GM21576 (cell line): Measurements from ENCODE around the gene TMEM106B.
A peak's percentile ranks its signal among the peaks of the same experiment; 100 is the strongest.

ENCODE experiments used
- ATAC-seq: cut with Tn5 transposase; IDR thresholded peaks from one replicate; pipeline ENCODE4 v1.9.1; 2021; ENCODE audit warnings: mild to moderate bottlenecking, moderate library complexity; ENCODE audit not compliant: unreplicated experiment

Gene TMEM106B

DNA sequence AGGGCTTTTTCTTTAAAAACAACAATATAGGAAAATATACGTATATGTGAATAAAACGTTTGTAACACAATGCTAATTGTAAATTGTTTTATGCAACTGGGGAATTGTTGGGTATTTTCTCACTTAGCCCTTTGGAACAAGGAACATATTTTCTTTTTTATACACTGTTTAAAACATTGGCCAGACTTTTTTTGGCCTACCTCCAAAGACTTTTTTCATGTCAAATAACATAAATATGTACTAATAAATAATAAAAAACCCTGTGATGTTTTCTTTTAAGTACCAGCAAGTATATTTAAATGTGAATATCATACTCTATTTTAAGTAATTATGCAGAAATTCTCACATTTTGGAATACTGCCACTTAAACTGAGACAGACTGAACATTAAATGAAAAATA, 15.7 kb downstream of the TMEM106B start:
- ATAC-seq: no peak

DNA sequence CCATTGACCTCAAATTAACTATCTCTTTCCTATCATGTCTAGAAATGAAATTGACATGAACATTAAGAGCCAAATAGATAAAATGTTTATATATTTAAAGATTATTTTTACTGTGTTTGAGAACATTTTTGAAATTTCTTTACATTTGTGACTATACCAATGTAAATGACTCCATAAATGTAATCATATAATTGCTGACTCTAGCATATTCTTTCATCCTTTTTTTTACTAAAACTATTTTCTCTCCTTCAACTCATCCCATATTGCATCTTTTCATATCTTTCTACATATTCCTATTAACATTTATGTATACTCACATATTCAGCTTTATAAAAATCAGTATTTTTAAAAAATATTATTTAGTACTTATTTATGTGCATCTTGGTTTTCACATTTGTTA, 16.9 kb downstream of the TMEM106B start:
- ATAC-seq: no peak

DNA sequence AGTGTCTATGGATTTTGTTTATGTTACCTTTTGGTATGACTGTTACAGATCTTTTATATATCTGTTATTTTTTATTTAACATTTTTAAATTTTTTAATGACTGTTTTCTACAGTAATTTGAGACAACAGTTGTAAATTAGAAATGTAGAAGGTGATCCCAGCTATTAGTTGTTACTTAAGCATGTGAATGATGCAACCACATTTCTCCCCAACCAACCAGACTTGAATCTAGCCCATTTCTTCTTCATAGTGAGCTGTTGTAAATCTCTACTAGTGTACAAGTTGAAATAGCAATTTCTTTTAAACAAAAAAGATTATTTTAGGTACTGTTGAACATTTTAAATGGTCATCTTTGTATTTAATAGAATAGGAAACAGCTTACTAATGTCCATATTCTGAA, 18.0 kb downstream of the TMEM106B start:
- ATAC-seq: no peak

DNA sequence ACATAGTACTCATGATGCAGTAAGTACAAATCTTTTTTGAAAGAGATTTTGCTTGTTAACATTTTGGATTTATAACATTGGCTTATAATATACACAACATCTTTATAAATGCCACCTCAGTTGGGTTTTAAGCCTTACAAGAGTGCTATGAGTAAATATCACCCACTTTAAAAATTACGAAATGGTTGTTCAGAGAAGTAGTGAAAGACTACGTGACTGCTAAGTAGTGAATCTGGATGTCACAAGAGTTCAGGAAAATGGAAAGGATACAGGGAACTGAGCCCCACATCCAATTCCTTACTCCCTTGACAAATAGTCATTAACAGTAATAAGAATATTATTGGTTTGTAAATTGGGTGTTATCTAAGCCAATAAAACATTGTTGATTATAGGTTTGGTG, 20.0 kb downstream of the TMEM106B start:
- no peak for ATAC-seq

DNA sequence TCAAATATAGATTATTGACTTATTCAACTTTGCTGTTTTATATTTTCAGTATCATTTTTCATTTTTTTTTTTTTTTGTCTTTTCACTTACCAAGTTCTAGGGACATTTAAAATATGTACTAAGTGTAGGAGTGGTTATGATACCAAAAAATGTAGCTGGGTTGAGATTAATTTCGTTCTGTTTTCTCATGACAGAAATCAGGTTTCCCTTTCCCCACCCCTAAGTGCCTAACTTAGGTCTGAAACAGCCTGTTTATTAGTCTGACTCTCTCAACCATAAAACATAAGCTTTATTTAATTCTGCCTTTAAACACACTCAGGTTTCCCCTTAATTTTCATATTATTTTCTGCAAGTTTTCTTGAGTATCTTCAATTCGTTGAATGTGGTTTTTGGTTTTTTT, 22.1 kb downstream of the TMEM106B start:
- peak; percentile 65 for ATAC-seq

DNA sequence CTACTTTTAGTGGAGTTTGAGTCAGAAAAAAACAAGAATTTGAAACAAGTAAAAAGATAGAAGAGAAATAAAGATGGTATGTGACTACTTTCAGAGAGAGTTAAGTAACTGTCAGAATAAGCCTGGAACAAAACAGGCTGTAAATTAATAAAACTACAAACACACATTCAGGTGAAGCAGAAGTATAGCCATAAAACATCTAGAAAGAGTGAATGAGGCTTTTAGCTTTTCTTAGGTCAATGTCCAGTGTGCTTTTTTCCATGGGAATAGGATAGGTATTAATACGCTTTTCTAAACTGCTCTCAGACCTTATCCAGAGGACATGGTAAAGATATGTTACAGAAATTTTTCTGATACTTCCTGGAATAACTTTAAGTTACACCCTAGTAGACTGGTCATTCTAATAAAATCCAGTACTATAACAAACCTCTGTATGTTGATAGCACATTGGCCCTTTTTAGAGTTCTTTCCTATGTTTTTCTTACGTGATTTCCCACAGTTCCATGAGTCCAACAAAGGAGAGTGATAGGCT, 23.3 kb downstream of the TMEM106B start:
- ATAC-seq: no peak

DNA sequence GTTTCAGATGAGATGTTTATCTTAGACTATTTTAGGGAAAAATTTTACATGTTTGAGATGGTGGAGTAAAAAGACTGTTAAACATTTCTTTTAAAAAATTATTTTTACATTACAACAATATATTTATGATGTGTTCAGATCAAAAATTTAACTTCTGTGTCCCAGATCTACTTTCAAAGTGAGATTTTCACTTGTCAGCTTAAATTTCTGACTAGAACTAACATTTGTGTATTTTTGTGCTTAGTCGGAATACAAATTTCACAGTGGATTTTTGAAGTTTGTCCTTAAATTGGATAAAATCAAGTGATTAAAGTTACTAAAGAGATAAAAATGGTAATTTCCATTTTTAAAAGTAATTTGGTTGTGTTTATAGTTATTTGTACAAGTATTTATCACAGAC, 24.9 kb downstream of the TMEM106B start:
- ATAC-seq: no peak

DNA sequence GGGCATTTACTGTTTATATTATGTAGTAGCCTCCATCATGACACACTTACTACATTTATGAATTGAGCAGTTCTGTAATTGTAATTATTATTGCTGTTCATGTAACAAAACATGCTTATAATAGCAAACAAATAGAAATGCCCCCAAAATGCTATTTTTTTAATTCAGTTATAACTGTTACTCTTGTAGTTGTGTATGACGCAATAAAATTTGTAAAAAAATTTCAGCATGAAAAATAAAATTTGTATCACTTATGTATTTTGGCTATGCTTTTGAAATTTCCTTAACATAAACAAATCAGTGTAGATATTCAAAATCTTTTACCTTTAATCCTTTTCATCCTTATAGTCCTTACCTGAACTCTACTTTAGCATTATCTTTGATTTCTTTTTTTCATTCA, 25.9 kb downstream of the TMEM106B start:
- no peak for ATAC-seq

DNA sequence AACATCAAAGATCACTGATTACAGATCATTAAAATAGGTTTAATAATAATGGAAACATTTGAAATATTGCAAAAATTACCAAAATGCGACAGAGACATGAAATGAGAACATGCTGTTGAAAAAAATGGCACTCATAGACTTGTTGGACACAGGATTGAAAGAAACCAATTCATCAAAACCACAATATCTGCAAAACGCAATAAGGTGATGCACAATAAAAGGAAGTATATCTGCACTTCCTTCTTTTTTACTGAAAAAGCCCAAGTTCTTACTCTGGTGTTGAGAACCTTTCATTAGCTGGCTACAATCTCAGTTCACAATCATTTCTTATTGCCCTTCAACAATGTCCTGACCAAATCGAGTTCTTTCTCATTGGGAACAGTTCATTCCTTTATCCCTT, 28.7 kb downstream of the TMEM106B start:
- no peak for ATAC-seq

DNA sequence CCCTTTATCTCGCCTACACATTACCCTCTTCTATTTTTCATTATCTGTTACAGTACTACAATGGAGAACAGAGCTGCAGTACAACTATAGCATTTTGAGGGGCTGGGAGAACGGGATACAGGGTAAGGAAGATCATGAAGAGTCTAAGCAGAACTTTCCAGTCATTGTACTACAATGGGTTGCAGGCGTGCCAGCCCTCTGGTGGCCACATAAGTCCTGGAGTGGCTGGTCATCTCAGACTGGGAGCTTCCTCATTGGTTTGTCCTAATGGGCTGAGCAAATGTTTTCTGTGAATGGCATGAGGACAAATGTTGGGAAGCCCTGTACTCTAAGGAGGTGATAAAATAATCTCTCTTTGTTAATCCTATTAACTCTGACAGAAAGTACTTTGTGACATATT, 33.0 kb downstream of the TMEM106B start:
- peak; percentile 52 for ATAC-seq

DNA sequence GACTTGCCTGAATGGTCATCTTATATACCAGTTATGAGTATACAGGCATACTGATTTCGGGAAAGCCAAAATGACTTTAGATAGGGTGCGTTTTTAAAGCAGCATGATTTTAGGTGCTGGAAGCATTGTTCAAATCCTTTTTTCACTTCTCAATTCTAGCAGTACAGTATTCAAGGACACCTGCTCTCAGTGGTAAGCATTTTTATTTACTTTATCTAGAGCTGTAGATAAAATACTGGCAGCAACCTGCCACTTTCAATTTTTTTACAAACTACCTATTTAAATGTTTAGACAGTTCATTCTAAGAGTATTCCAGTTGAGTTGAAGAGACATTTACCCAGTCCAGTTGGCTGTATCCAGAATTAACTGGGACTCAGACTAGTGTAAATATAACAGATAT, 33.6 kb downstream of the TMEM106B start:
- ATAC-seq: no peak

DNA sequence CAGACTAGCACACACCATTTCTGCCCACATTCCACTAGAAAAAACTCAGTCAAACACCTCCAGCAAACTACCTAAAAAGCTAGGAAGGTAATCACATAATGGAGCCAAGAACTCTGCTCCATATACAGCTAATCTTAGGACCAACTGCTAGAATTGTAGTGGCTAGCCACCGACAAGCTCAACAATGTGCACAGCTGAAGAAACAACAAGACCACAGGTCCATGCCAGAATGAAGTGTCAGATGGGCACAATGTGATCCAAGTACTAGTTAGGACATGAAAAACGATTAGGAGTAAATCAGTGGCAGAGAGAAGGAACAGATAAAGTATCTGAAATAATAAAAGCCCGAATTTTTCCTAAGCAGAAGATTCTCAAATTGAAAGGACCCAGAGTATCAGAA, 38.6 kb downstream of the TMEM106B start:
- no peak for ATAC-seq

DNA sequence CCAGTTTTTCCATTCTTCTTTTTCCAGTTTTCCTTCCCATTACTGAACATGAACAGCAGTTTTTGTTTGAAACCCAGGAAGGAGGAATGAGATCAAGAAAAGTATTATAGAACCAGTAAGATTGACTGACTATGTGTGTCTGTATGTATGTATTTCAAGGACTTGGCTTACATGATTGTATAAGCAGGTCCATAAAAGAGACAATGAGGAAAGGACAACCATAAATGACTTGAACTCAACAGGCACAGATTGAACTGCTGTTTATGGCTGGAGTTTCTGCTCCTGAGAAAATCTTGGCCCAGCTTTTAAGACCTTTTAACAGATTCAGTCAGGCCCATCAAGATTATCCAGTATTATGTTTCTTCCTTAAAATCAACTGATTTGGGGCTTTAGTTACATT, 39.1 kb downstream of the TMEM106B start:
- ATAC-seq: no peak

DNA sequence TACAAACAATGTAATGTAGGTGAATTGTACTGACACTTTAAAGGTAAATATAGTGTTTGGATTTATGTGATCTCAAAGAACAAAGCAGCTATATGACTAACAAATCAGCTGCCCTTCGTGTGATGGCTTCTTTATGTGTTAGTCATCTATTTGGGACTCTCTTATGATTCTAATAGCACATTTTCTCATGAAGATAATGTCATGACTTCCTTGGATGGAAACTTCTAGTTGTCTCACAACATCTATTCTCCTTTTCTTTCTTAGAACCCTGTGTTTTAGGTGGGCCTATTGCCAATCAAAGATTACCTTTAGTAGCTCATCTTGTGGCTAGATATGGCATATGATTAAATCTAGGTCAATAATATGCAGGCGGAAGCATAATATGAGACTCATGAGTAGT, 45.0 kb downstream of the TMEM106B start:
- no peak for ATAC-seq

DNA sequence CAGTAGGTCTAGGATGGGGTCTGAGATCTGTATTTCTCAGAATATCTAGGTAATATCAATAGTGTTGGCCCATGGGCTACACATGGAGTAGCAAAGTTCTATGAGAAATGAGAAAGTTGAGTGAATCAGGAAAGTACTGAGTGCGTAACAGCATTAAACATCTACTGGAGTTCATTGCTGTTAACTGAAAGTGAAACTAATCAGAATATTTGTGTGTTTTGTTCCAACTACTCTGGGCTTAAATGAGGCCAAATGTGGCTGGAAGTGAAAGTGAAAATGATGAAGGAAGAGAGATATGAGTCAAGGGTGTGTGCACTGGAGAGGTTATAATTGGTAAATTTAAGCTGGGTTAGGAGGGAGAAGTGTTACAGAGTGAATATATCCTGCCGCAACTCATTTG, 46.5 kb downstream of the TMEM106B start:
- ATAC-seq: peak; percentile 100

DNA sequence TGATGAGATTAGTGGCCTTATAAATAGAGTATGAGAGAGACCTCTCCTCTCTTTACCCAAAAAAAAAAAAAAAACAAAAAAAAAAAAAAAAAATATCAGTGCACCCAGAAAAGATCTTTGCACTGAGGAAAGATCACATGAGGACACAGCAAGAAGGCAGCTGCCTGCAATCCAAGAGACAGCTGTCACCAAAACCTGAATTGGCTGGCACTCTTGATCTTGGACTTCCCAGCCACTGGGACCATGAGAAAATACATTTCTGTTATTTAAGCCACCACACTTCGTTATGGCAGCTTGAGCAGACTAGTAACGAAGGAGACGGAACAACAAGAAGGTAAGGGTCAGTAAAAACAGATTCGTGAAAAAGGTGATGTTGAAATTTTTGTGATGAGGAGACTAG, 47.0 kb downstream of the TMEM106B start:
- no peak for ATAC-seq

DNA sequence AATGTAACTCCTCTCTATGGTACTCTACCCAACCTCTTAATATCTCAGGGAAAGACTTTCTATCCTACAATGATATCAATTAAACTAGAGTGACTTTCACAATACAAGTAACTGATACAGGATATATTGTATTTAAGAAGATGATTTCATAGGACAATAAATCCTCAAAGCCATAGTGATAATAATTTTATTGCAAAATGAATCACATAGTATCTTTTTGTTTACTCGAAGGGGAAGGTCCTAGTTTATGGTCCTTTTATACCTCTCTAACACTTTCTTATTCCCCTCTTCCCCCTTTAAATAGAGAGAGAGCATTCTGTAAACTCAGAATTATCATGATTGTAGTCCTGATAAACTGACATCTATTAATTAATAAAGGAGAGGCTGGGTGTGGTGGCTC, 56.4 kb downstream of the TMEM106B start:
- ATAC-seq: no peak

DNA sequence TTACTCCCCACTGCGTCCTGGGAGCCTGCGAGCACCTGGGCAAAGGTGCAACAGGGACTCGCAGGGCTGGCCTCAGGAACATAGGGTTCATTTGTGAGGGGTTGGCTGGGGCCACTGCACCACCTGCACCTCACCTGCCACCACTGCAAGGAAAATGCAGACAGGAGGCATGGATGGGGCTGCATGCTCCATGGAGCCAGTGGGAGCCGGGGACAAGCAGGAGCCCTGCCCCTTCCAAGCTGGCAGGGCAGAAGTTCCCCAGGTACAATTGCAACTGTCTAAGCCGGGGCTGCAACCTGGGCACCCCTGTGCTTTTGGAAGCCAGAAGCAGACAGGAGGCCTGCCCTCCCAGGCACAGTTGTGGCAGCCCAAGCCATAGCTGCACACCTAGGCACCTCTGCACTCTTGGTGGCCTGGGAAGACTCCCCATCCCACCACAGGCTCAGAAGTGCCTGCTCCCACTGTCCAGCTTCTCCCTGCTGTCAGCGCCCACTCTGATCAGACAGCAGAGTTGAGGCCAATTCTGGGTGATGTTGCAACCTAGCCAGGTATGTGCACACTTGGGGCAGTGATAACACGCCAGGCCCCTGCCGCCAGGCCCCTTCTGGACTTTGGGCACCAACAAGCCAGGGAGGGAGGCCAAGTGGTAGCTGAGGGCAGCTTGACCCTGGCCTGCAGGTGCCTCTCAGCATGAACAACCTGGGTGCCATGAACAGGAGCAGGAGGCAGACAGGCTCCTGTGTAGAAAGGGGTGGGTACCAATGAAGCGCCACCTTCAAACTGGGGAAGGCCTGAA, 58.2 kb downstream of the TMEM106B start:
- ATAC-seq: no peak

DNA sequence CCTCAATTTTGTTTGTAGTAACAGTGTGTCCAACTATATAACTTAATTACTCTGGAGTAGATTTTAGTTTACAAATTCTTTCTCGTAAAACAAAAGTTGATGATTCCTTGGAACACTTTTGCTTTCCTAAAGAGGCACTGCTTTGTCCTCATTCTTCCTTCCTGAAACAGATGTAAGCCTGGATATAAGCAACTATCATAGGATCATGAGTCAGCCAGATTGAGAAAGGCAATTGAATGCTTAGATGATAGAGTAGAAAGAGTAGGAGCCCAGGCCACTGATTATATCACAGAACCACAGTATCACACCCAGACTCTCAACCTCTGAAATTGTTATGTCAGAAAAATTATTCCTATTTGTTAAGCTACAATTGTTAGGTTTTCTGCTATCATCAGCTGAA, 69.9 kb downstream of the TMEM106B start:
- no peak for ATAC-seq

DNA sequence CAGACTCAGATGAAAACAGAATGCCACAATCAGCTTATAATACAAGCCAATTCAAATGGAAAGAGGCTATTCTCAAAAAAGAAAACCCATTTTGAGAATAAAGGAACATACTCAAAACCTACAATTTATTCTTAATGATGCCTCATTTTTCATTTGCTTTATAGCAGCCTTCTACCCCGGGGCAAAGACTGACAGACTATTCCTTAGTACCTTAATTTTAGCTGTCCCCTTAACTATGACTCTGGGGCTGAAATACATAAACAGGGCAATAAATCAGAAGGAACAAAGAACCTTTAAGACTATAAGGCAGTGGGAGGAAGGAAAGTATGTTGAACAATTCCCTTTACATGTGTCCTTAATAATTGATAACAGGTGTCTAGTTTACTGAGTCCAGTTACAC, 76.8 kb downstream of the TMEM106B start:
- no peak for ATAC-seq

DNA sequence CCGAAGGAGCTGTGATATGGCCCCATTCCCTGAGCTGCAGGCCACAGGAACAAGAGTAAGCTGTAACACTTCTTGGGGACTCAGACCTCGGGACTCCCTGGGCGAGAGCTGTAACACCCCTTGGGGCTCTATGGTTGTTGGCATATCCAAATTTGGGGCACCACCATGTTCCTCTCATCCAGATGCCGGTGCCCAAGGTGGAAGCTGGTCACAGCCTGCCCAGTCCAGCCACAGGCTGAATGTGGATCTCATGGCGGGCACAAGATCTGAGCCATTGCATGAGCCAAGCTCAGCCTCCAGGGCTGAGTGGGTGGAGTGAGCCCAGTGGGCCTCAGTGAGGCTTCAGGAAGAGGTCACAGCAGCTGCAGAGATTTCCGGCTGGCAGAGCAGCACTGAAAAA, 78.9 kb downstream of the TMEM106B start:
- no peak for ATAC-seq

DNA sequence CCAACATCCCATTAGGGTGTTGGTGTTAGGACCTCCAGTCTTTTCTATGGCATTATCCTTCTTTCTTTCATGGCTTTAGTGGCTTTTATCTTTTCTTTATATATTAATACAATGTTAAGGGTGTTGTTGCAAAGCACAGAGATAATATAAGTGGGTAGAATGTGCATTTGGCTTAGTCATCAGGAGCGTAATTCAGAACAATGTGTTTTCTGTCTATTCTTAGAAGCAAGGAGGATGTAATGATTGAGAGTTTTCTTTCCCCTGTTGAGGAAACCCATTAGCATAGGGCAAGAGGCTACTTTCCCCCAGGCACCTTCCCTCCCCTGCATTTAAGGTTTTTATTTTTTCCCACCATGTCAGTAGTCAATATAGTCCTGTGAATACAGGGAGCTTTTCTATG, 79.7 kb downstream of the TMEM106B start:
- no peak for ATAC-seq

DNA sequence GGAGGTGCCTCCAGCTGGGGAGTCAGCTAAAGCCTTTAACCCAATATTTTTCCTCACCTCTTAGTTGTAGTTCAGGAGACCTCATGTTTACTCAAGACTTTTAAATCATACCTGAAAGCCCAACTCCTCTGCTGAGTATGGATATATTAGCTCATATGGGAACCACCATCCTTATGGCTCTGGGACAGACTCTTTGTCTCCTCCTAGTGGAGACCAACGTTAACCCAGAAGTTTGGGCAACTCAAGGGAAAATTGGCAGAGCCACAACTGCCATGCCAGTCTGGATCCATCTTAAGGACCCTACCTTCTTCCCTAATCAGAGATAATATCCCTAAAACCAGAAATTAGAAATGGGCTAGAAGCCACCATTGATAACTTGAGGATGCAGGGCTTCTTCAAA, 80.8 kb downstream of the TMEM106B start:
- no peak for ATAC-seq
